ENCODE data around the gene TMPRSS5. TPM values are rescaled to one million over a fixed set of nuclear protein-coding genes. Genes with fewer than 3 reads are reported as not detected.
"Not testable (repeated sequence)": the region's sequence is repeated elsewhere in the genome, so short reads cannot be mapped to it uniquely, and the experiment has no call there.

The TMPRSS5 gene
- polyA plus RNA-seq, 1 donor = 1.6 TPM

- no peak for DNase-seq
Measured at GRCh38 chr11:113697756-113698407, 8.2 kb downstream of the TMPRSS5 start.

- no peak for DNase-seq
Measured at GRCh38 chr11:113697111-113697510, 9.0 kb downstream of the TMPRSS5 start.

- DNase-seq = no peak
Measured at GRCh38 chr11:113695207-113695606, 10.9 kb downstream of the TMPRSS5 start.

- no peak for DNase-seq
Measured at GRCh38 chr11:113694390-113694789, 11.7 kb downstream of the TMPRSS5 start.

GRCh38 chr11:113693030-113693429 lies 13.1 kb downstream of the TMPRSS5 start:
- no peak for DNase-seq

GRCh38 chr11:113690619-113691569 lies 15.2 kb downstream of the TMPRSS5 start:
- no peak for DNase-seq

GRCh38 chr11:113689768-113690618 lies 16.1 kb downstream of the TMPRSS5 start:
- DNase-seq = no peak

- DNase-seq = no peak
Measured at GRCh38 chr11:113685654-113686359, 20.3 kb downstream of the TMPRSS5 start.

- DNase-seq = no peak
Measured at GRCh38 chr11:113684496-113684895, 21.6 kb downstream of the TMPRSS5 start.

GRCh38 chr11:113683481-113684046 lies 22.5 kb downstream of the TMPRSS5 start:
- DNase-seq = no peak

- peak; percentile 79 for DNase-seq
Measured at GRCh38 chr11:113681711-113682413, 24.2 kb downstream of the TMPRSS5 start.

- no peak for DNase-seq
Measured at GRCh38 chr11:113681282-113681681, 24.8 kb downstream of the TMPRSS5 start.

GRCh38 chr11:113677685-113678084 lies 28.4 kb downstream of the TMPRSS5 start:
- DNase-seq = no peak

GRCh38 chr11:113675565-113675964 lies 30.5 kb downstream of the TMPRSS5 start:
- DNase-seq = no peak

GRCh38 chr11:113675003-113675561 lies 31.0 kb downstream of the TMPRSS5 start:
- DNase-seq = no peak

GRCh38 chr11:113674397-113674685 lies 31.8 kb downstream of the TMPRSS5 start:
- DNase-seq = no peak

- no peak for DNase-seq
Measured at GRCh38 chr11:113673550-113674396, 32.3 kb downstream of the TMPRSS5 start.

- not testable (repeated sequence) for DNase-seq
Measured at GRCh38 chr11:113671914-113672313, 34.2 kb downstream of the TMPRSS5 start.

- DNase-seq = no peak
Measured at GRCh38 chr11:113670831-113671215, 35.3 kb downstream of the TMPRSS5 start.
